ENCODE results near the gene ACOD1.
"Not testable (repeated sequence)": the region's sequence is repeated elsewhere in the genome, so short reads cannot be mapped to it uniquely, and the experiment has no call there.

The ACOD1 gene

GRCh38 chr13:76948149-76948548 is at the start of gene ACOD1:
Gene ACOD1 (plus strand): TSS chr13:76948511. CDS start chr13:76948559, 48 bp downstream.
- Histone ChIP-seq H3K27ac (ENCODE audit: low read length) (no peak within 1 kb of the TSS), H3K4me1 (ENCODE audit: insufficient read depth, low read length) (no peaks in the 10 kb centered on the region), H3K9ac (ENCODE audit: low read depth, low read length) (no peak within 1 kb of the TSS), H3K4me3 (ENCODE audit: low read depth in 1 of 2, low read length in 2 of 2) (no peak within 1 kb of the TSS), H2AFZ (ENCODE audit: low read depth, low read length) (no peak within 1 kb of the TSS), H4K20me1 (ENCODE audit: insufficient read depth, low read length) (no peaks in the 10 kb centered on the region), H3K36me3 (ENCODE audit: insufficient read depth, low read length) (no peaks in the 10 kb centered on the region), H3K4me2 (ENCODE audit: insufficient read depth, low read length) (no peak within 1 kb of the TSS), H3K27me3 (ENCODE audit: insufficient read depth, low read length, poor library complexity) (peaks cover 2% of the 10 kb centered on the region), H3K79me2 (ENCODE audit: insufficient read depth, low read length) (no peaks in the 10 kb centered on the region), H3K9me3 (ENCODE audit: insufficient read depth, low read length, severe bottlenecking) (no peaks in the 10 kb centered on the region)
- TF ChIP-seq EZH2 (IDR thresholded peaks at IDR 0.05; ENCODE audit: borderline replicate concordance, low read depth, low read length, severe bottlenecking) (no peak), CTCF (IDR thresholded peaks at IDR 0.05; ENCODE audit: borderline replicate concordance, extremely low read depth, low read length, poor library complexity, severe bottlenecking) (no peak)
- DNase-seq, result no peak
- no peak for ATAC-seq (ENCODE audit: insufficient read depth, low read depth)

- not testable (repeated sequence) for H3K9ac ChIP-seq (ENCODE audit: low read depth, low read length); H3K36me3 ChIP-seq (ENCODE audit: insufficient read depth, low read length); H3K4me1 ChIP-seq (ENCODE audit: insufficient read depth, low read length); H4K20me1 ChIP-seq (ENCODE audit: insufficient read depth, low read length); H3K27ac ChIP-seq (ENCODE audit: low read length); H3K79me2 ChIP-seq (ENCODE audit: insufficient read depth, low read length); H2AFZ ChIP-seq (ENCODE audit: low read depth, low read length); H3K4me2 ChIP-seq (ENCODE audit: insufficient read depth, low read length); H3K9me3 ChIP-seq (ENCODE audit: insufficient read depth, low read length, severe bottlenecking); DNase-seq; ATAC-seq (ENCODE audit: insufficient read depth, low read depth); H3K4me3 ChIP-seq (ENCODE audit: low read depth in 1 of 2, low read length in 2 of 2)
- peaks cover 14% of the 10 kb centered on the region for H3K27me3 ChIP-seq (ENCODE audit: insufficient read depth, low read length, poor library complexity)
Measured at GRCh38 chr13:76899066-76899465, 49.2 kb upstream of the ACOD1 start.

- no peak overlapping the region for H3K9ac ChIP-seq (ENCODE audit: low read depth, low read length)
- H3K4me3 ChIP-seq (ENCODE audit: low read depth in 1 of 2, low read length in 2 of 2), result no peak overlapping the region
- DNase-seq (peak; percentile 68), ATAC-seq (ENCODE audit: insufficient read depth, low read depth) (peak; percentile 84)
- no peaks in the 10 kb centered on the region for H4K20me1 ChIP-seq (ENCODE audit: insufficient read depth, low read length)
- no peaks in the 10 kb centered on the region for H3K4me1 ChIP-seq (ENCODE audit: insufficient read depth, low read length)
- H2AFZ ChIP-seq (ENCODE audit: low read depth, low read length), result no peak overlapping the region
- H3K79me2 ChIP-seq (ENCODE audit: insufficient read depth, low read length), result no peaks in the 10 kb centered on the region
- peaks cover 6% of the 10 kb centered on the region for H3K9me3 ChIP-seq (ENCODE audit: insufficient read depth, low read length, severe bottlenecking)
- H3K27me3 ChIP-seq (ENCODE audit: insufficient read depth, low read length, poor library complexity), result peaks cover 3% of the 10 kb centered on the region
- no peak overlapping the region for H3K4me2 ChIP-seq (ENCODE audit: insufficient read depth, low read length)
- H3K36me3 ChIP-seq (ENCODE audit: insufficient read depth, low read length), result no peaks in the 10 kb centered on the region
- no peak overlapping the region for H3K27ac ChIP-seq (ENCODE audit: low read length)
- TF ChIP-seq CTCF (IDR thresholded peaks at IDR 0.05; ENCODE audit: borderline replicate concordance, extremely low read depth, low read length, poor library complexity, severe bottlenecking) (peak; percentile 98), EZH2 (IDR thresholded peaks at IDR 0.05; ENCODE audit: borderline replicate concordance, low read depth, low read length, severe bottlenecking) (no peak)
Measured at GRCh38 chr13:76903544-76904162, 44.7 kb upstream of the ACOD1 start.

- H3K4me2 ChIP-seq (ENCODE audit: insufficient read depth, low read length), result no peak overlapping the region
- no peak overlapping the region for H2AFZ ChIP-seq (ENCODE audit: low read depth, low read length)
- H3K4me1 ChIP-seq (ENCODE audit: insufficient read depth, low read length), result no peaks in the 10 kb centered on the region
- no peak overlapping the region for H3K4me3 ChIP-seq (ENCODE audit: low read depth in 1 of 2, low read length in 2 of 2)
- H3K27me3 ChIP-seq (ENCODE audit: insufficient read depth, low read length, poor library complexity), result peaks cover 3% of the 10 kb centered on the region
- ATAC-seq (ENCODE audit: insufficient read depth, low read depth) (no peak), DNase-seq (no peak)
- no peak for TF ChIP-seq EZH2 (IDR thresholded peaks at IDR 0.05; ENCODE audit: borderline replicate concordance, low read depth, low read length, severe bottlenecking)
- TF ChIP-seq CTCF (IDR thresholded peaks at IDR 0.05; ENCODE audit: borderline replicate concordance, extremely low read depth, low read length, poor library complexity, severe bottlenecking), result no peak
- peaks cover under 1% of the 10 kb centered on the region for H3K9me3 ChIP-seq (ENCODE audit: insufficient read depth, low read length, severe bottlenecking)
- no peak overlapping the region for H3K9ac ChIP-seq (ENCODE audit: low read depth, low read length)
- no peaks in the 10 kb centered on the region for H4K20me1 ChIP-seq (ENCODE audit: insufficient read depth, low read length)
- H3K36me3 ChIP-seq (ENCODE audit: insufficient read depth, low read length), result no peaks in the 10 kb centered on the region
- no peaks in the 10 kb centered on the region for H3K79me2 ChIP-seq (ENCODE audit: insufficient read depth, low read length)
- no peak overlapping the region for H3K27ac ChIP-seq (ENCODE audit: low read length)
Measured at GRCh38 chr13:76904507-76904906, 43.8 kb upstream of the ACOD1 start.
